ENCODE measurements around the gene BLTP2. TPM values are rescaled to one million over a fixed set of nuclear protein-coding genes. Genes with fewer than 3 reads are reported as not detected.
"Not testable (repeated sequence)": the region's sequence is repeated elsewhere in the genome, so short reads cannot be mapped to it uniquely, and the experiment has no call there.

BLTP2 gene
- 83.8 TPM for total RNA-seq

DNA sequence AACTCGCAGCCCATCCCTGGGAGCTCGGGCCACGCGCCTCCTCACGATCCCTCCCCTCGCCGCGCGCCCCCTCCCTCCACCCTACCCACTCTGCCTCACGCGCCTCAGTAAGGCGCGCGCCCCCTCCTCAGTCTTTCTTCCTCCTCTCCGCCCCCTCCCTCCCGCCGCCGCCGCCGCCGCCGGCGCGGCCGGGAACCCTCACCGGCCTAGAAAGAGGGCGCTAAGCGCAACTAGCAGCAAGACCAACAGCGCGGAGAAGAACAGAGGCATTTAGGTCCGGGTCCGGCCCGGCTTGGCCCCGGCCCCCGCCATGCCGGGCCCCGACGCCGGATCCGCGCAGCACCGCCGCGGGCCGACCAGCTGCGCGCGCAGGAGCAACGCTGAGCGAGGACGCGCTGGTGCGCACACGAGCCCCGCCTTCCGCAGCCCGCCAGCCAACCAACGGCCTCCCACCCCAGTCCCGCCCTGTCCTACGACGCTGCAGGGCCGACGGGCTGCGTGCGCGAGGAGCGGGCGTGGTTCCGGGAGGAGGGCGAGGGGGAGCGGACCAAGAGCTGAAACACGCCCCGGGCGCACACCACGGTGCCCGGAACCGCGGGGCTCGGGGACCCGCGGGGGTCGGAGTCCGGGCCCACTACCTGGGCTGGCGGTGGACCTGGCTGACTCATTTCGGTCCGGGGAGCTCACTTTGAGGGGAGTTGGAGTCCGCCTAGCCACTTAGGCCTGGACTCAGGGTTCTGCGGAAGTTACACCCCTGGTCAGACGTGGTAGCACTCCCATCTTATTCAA is at the start of gene BLTP2:
Gene BLTP2 (minus strand): TSS at position 372 of the 789 bp plus-strand sequence. CDS start 102 bp downstream, at position 270.
- DNase-seq: peak; percentile 93

DNA sequence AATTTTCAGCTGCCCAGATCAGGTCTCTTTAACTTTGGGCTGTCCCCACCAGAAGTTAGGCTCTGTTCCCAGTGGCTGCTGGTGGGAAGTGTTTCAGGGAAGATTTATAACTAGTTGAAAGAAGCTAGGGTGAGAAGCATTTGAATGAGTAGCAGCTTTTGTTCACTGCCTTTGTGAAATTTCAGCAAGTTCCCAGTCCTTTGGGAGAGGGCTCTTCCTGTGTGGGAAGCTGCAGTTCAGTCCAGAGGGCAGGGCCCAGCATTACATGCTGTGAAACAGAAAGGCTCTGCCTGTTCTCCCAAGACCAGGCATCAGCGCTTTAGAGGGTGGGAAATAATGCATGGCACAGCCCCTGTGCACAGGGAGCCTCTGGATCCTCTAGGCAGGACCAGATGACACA is 48.9 kb upstream of the BLTP2 start:
- no peak for DNase-seq

DNA sequence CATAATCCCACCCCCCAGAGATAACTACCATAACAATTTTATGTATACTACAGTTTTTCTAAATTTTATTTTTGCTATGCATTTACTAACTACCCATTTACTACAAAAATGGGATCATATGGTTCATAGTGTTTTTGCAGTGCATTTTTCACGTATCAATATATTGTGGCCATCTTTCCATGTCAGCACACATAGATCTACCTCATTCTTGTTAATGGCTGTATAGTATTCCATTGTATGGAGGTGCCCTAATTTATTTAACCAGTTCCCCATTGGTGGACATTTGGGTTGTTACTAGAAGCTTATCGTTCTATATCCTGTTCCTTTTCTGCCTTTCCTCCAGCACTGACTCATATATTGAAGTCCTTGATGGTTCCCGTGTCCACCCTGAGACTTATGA is 44.1 kb upstream of the BLTP2 start:
- no peak for DNase-seq

DNA sequence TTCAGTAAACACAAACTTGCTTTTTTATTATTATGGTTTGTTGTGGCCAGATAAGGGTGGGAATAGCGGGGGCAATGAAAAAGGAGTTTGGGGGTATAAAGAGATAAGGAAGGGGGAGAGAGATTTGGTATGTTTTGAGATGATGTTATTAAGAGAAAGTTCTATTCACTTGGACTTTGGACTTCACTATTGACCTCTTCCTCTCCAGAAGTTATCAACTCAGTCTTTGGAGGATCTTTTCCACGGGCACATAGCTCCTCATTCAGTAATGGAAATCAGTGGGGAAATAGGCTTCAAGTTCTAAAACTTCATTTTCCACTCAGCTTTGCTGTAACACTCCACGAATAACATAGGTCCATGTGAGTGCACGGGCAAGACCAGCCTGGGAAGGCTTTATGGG is 43.5 kb upstream of the BLTP2 start:
- no peak for DNase-seq

DNA sequence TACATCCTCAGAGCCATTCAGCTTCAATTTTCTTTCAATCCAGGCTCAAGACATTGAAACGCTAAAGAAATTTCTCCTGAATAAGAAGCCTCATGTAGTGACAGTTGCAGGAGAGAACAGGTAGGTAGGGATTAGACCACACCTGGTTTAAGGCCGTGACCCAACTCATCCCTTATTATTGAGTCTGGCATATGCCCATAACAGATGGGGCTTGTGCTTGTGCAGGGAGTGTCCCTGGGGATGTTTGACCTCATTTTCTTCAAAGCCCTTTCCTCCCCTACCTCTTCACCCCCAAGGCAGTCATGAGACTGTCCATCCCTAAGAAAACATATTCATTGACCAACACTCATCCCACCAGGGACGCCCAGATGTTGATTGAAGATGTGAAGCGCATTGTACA is 41.3 kb upstream of the BLTP2 start:
- no peak for DNase-seq

DNA sequence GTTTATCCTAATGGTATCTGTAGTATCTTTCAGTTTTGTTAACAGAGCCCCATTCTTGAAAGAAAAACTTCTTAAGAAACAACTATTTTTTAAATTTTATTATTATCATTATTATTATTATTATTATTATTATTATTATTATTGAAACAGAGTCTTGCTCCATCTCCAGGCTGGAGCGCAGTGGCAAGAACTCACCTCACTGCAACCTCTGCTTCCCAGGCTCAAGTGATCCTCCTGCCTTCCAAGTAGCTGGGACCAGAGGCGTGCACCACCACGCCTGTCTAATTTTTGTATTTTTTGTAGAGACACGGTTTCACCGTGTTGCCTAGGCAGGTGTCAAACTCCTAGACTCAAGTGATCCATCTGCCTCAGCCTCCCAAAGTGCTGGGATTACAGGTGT is 40.4 kb upstream of the BLTP2 start:
- no peak for DNase-seq

DNA sequence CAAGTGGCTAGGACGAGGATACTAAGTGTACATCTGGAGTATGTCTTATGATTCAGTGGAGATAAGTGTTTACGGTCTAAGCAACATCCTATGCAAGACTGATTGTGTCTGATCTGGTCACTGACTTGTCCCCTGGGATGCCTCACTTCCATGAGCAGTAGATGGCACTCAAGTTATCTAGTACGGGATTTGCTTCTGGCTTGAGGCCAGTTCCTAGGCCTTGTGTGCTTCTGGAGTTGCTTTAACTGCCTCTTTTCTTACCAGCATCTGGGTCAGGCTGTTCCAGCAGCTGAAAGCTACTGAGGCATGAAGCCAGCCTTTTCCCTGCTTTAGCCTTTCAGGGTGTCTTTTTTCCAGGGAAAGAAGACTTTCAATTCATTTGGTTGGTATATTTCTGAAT is 40.0 kb upstream of the BLTP2 start:
- peak; percentile 73 for DNase-seq

DNA sequence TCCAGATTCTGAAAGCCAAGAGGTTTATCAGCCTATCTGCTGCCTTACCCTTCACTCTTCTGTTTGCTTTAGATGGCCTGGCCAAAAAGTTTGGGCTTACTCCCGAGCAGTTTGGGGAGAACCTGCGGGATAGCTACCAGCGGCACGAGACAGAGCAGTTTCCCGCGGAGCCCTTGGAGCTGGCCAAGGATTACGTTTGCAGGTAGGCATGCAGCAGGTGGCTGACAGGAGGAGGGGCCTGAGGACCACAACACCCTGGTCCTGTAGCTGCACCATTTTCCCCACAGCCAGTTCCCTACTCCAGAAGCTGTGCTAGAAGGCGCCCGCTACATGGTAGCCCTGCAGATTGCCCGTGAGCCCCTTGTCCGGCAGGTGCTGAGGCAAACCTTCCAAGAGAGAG is 37.7 kb upstream of the BLTP2 start:
- no peak for DNase-seq

DNA sequence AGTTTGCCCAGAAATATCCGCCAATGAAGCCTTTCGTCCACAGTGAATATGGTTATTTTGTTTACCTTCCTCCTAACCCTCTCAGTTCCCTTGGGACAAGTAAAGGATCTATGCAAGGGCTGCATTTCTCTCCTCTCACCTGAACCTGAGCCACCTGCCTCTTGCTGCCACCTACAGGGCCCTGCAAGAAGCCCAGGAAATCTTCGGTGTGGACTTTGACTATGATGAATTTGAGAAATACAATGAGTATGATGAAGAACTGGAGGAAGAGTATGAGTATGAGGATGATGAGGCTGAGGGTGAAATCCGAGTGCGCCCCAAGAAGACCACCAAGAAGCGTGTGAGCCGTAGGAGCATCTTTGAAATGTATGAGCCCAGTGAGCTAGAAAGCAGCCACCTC is 31.0 kb upstream of the BLTP2 start:
- no peak for DNase-seq

DNA sequence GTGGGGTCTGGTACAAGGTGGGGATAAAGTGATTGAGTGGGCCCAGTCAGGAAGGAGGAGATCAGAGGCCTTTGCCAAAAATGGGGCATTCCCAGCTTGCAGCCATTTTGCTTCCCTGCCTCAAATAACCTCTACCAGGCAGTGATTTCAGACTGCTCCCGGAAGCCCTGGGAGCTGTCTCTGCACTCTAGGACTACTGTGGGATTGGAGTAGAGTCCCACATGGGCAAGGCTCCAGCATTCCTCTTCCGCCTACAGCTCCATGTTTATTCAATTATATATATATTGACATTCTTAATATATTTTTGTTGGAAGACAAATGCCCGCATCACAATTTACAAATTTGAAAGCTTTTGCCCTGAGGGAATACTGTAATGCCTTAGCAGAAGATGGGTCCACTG is 30.5 kb upstream of the BLTP2 start:
- no peak for DNase-seq

DNA sequence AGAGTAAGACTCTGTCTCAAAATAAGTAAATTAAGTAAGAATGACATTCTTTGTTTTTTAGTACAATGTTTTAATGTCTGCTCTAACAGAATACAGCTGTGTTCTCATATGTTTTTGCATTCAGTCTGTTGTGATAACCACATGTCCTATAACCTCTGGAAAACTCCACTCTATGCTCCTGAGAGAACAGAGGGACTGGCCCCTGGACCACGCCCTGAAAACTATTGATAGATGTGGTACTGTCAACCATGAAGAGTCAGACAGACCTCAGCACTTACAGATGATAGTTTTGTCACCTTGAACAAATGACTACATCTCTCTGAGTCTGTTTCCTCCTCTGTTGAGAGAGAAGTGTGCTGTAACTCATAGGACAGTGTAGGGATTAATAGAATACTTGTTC is 25.0 kb upstream of the BLTP2 start:
- no peak for DNase-seq

DNA sequence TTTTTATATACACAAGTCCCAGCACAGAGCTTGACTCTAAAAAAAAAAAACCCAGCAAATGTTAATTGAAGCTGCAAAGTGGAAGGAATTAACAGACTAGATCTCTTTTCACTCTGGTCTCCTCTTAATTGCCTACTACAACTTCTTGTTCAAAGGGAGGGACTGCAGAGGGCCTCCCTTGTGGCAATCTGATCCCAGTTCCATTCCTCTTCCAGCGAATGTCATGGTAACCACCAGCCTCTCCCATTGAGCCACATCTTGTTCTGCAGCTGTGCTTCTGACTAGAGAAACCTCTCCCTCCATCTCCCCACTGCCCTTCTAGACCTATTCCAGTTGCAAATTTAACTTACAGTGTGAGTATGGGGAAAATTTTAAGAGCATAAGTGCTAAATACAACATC is 22.9 kb upstream of the BLTP2 start:
- DNase-seq: no peak

DNA sequence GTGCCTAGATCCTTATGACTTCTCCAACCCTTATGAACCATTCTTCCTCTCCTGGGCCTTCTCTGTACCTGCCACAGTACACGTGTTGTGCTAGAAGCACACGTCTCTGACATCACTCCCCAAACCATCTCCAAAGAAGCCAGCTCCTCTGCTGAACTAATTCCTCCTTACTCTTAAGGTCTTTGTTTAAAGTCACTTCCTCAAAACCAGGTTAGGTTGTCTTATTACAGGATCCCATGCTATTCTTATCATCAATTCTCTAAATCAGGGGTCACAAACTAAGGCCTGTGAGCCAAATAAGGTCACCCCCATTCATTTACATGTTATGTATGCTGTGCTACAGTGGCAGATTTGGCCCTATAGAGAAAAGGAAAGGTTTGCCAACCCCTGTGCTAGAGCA is 21.0 kb upstream of the BLTP2 start:
- DNase-seq: no peak

DNA sequence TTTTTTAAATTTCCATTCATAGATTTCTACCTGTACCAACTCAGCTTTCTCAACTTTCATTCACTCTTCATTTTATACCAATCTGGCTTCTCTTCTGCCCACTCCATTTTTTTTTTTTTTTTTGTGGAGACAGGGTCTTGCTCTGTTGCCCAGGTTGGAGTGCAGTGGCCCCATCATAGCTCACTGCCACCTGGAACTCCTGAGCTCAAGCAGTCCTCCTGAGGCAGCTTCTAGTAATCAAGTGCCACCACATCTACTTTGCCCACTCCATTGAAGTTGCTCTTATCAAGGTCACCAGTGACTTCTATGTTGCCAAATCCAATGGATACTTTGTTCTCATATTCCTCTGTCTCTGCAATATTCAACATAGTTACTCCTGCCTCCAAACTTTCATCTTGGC is 18.8 kb upstream of the BLTP2 start:
- no peak for DNase-seq

DNA sequence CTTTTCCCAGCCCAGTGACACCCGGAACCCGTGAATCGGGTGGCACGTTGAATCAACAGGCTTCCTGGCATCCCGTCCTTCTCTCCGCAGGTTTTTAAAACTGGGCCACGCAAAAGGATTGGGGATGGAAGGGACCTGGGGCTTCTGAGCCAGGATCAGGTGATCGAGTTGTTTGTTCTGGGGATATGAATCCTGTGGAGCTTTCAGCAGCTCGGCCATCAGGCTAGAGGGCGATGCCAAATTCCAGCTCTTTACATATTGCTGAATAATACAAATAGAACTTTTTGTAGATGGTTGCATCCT is 17.5 kb upstream of the BLTP2 start:
- no peak for DNase-seq

DNA sequence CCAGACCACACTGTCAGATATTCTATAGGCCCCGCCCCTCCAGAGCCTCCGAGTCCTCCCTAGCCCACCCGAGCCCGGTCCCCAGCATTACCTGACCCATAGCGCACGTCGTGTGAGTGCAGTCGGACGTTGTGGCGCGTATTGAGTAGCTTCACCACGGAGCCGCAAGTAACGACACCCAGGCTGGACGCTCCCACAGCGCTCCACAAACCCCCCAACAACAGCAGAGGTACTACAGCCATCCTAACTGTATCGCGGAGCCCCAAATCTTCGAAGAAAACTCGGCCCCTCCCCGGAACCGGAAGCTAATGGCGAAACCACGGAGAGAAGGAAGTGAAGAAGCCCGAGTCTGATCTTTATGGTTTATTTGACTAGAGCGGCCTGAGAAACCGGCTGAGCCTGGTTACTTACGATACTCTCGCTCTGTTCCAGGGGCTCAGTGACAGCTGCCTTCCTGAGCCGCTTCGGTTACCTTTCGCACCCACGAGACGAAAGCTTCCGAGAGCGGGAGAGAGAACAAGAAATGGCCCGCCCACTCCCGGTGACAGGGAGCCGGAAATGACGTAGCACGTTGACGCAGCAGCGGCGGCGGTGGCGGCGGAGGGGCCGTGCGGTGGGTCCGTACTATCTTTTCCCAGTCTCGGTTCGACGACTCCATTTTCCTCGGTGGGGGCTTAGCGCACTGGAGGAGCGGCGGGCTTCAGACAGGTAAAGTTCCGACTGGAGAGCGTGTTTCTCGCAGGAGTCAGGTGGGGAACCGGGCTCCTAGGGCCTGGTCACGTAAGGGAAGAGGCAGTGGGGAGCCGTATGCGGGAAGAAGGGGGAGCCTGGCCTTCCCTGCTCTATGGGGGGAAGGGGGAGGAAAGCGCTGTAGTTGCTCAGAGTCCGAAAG is 16.9 kb upstream of the BLTP2 start, which contains the start of the genes SDF2 and SUPT6H:
Gene SDF2 (minus strand): TSS at position 272 of the 892 bp plus-strand sequence. CDS start 30 bp downstream, at position 242.
Gene SUPT6H (plus strand): TSS at position 571 of the 892 bp plus-strand sequence. CDS start 11,197 bp downstream, outside the sequence.
- peak; percentile 85 for DNase-seq

DNA sequence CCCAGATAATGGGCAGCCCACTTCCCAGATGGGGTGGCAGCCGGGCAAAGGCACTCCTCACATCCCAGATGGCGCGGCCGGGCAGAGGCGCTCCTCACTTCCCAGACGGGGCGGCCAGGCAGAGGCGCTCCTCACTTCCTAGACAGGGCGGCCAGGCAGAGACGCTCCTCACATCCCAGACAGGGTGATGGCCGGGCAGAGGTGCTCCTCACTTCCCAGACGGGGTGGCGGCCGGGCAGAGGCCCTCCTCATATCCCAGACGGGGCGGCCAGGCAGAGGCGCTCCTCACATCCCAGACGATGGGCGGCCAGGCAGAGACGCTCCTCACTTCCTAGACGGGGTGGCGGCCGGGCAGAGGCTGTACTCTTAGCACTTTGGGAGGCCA is 14.5 kb upstream of the BLTP2 start:
- DNase-seq: not testable (repeated sequence)

DNA sequence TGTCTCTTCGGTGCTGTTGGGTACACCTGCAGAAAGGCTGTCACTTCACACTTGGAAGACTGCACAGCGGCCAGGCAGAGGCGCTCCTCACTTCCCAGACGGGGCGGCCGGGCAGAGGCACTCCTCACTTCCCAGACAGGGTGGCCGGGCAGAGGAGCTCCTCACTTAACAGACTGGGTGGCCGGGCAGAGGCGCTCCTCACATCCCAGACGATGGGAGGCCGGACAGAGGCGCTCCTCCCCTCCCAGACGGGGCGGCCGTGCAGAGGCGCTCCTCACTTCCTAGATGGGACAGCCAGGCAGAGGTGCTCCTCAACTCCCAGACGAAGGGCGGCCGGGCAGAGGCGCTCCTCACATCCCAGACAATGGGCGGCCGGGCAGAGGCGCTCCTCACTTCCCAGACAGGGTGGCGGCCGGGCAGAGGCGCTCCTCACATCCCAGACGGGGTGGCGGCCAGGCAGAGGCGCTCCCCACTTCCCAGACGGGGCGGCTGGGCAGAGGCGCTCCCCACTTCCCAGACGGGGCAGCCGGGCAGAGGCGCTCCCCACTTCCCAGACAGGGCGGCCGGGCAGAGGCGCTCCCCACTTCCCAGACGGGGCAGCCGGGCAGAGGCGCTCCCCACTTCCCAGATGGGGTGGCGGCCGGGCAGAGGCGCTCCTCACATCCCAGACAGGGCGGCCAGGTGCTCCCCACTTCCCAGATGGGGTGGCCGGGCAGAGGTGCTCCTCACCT is 14.0 kb upstream of the BLTP2 start:
- DNase-seq: not testable (repeated sequence)

DNA sequence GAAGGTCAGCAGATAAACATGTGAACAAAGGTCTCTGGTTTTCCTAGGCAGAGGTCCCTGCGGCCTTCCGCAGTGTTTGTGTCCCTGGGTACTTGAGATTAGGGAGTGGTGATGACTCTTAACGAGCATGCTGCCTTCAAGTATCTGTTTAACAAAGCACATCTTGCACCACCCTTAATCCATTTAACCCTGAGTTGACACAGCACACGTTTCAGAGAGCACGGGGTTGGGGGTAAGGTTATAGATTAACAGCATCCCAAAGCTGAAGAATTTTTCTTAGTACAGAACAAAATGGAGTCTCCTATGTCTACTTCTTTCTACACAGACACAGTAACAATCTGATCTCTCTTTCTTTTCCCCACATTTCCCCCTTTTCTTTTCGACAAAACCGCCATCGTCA is 13.4 kb upstream of the BLTP2 start:
- not testable (repeated sequence) for DNase-seq

DNA sequence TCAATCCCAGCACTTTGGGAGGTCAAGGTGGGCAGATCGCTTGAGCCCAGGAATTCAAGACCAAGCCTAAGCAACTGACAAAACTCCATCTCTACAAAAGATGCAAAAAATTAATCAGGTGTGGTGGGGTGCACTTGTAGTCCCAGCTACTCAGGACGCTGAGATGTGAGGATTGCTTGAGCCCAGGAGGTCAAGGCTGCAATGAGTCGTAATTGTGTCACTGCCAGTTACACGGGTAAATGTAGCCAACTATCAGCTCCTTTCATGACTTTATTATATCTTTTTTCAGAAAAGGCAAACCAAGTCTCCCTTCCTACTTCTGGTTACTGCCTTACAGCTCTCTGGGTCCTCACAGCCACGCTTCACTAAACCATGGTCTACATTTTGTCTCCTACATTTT is 12.8 kb upstream of the BLTP2 start:
- no peak for DNase-seq

DNA sequence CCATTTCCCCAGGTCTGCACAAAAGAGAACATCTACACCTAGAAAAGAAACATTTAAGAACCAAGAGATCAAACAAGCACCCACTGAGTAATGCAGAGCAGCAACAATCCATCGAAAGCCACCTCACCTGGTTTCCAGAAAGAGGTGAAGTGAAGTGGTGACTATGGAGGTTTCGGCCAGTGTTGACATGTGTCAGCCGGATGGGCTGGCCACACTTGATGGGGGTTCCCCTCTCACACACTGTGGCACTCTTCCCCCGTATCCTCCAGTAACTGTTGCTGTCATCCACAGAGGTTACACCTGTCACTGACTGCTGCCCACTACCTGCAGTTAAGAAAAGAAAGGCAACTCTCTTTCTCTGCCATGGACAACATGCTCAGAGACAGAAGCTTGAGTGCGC is 10.2 kb upstream of the BLTP2 start:
- no peak for DNase-seq

DNA sequence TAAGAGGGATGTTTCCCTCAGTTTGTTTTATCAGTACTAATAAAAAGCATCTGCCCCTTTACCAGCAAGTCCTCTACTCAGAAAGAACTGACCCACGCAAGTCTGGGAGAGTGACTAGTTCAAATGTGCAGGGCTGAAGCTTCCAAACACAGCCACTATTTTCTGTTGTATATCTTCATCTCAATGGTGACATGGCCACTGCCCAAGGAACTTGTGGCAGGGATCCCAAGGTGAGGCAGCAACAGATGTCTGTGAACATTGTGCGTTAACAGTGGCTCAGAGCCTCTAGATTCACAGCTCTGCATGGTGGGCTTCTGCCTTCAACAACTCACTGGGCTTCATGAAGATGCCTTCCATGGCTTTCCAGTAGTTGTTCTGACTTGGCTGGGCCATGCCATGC is 3.7 kb upstream of the BLTP2 start:
- no peak for DNase-seq
